A549 (cell line): ENCODE measurements around the gene GABRR2.

Experiments used
- BHLHE40 ChIP-seq: IDR thresholded peaks from 2 replicates; pipeline ENCODE4 v1.6.1; 2012; ENCODE audit warnings: low read depth, low read length, inconsistent platforms
- CTCF ChIP-seq: fragments of >200 bp; sonication (Bioruptor Twin); formaldehyde crosslinking; IDR thresholded peaks from 3 replicates; pipeline ENCODE4 v1.5.1; 2016
- EP300 ChIP-seq, 2 experiments: fragments of >200 bp; sonication (Bioruptor Twin); formaldehyde crosslinking; IDR thresholded peaks; 2 replicates in 1 of 2; 3 replicates in 1 of 2; pipeline ENCODE4 v1.6.1; 2016 to 2017
- HOXA7 ChIP-seq: fragments of 250-450 bp; sonication (Bioruptor Pico); IDR thresholded peaks from 2 replicates; pipeline ENCODE4 v1.5.0; 2020; ENCODE audit warnings: mild to moderate bottlenecking, moderate library complexity
- JUN ChIP-seq, 2 experiments: fragments of >200 bp; sonication (Bioruptor Twin); formaldehyde crosslinking; IDR thresholded peaks; 2 replicates in 1 of 2; 3 replicates in 1 of 2; pipeline ENCODE4 v1.6.1; 2016 to 2017
- KDM1A ChIP-seq: fragments of 200-600 bp; sonication (generic); IDR thresholded peaks from 2 replicates; pipeline ENCODE4 v1.6.1; 2016; ENCODE audit warnings: low read depth, mild to moderate bottlenecking
- MAFK ChIP-seq: fragments of 450-650 bp; IDR thresholded peaks from 2 replicates; pipeline ENCODE4 v1.6.1; 2014; ENCODE audit not compliant: partially characterized antibody
- MYC ChIP-seq: IDR thresholded peaks from 2 replicates; pipeline ENCODE4 v1.6.1; 2012; ENCODE audit warnings: mild to moderate bottlenecking, inconsistent platforms, low read length, improper control_type of control experiment, borderline replicate concordance
- POLR2A ChIP-seq: IDR thresholded peaks from 2 replicates; pipeline ENCODE4 v1.6.1; 2012; ENCODE audit warnings: mild to moderate bottlenecking, low read length
- POLR2AphosphoS2 ChIP-seq: conservative IDR thresholded peaks from 2 replicates; pipeline ENCODE4 v1.6.1; 2012; ENCODE audit warnings: low read length, improper control_type of control experiment, inconsistent platforms
- RAD21 ChIP-seq, 2 experiments: fragments of >200 bp in 1 of 2; sonication (Bioruptor Twin) in 1 of 2; formaldehyde crosslinking in 1 of 2; IDR thresholded peaks in 1 of 2; conservative IDR thresholded peaks in 1 of 2; 2 replicates in 1 of 2; 3 replicates in 1 of 2; pipeline ENCODE4 v1.6.1; 2012 to 2018; ENCODE audit warnings: inconsistent platforms in 1 of 2
- RFX5 ChIP-seq: fragments of 450-650 bp; IDR thresholded peaks from 2 replicates; pipeline ENCODE4 v1.7.1; 2014; ENCODE audit warnings: antibody characterized with exemption, mild to moderate bottlenecking, moderate library complexity

GRCh38 chr6:89216411-89216810, 98.7 kb downstream of the GABRR2 start:
- TF ChIP-seq EP300 (IDR thresholded peaks at IDR 0.05) (no peak), CTCF (no peak), KDM1A (no peak), RAD21 (conservative IDR thresholded peaks at IDR 0.05 in 1 of 2, IDR thresholded peaks at IDR 0.05 in 1 of 2) (no peak), POLR2AphosphoS2 (no peak), BHLHE40 (no peak), POLR2A (no peak), MAFK (no peak), HOXA7 (CRISPR knock-in tag) (no peak), JUN (IDR thresholded peaks at IDR 0.05) (no peak), MYC (no peak), RFX5 (no peak)
